Ovary (tissue), 9 donors: ENCODE measurements around the gene MS4A4A. TPM values are rescaled to one million over a fixed set of nuclear protein-coding genes. Genes with fewer than 3 reads are reported as not detected.

ENCODE experiments used
- DNase-seq, 5 donors: peaks; one replicate each; pipeline ENCODE4 v3.0.0-alpha.2; 2019 to 2020
- H3K27ac ChIP-seq, 2 donors: fragments of 200-600 bp; one replicate each; pipeline versions ENCODE4 v1.5.1 to v1.8.0; 2019 to 2022
- H3K27me3 ChIP-seq: fragments of 200-600 bp; one replicate; pipeline ENCODE4 v1.8.0; 2022
- H3K36me3 ChIP-seq: fragments of 200-600 bp; sonication (generic); one replicate; pipeline ENCODE4 v1.5.1; 2019
- H3K4me1 ChIP-seq: one replicate; pipeline ENCODE4 v1.8.1; 2013; ENCODE audit warnings: mild to moderate bottlenecking, moderate library complexity; ENCODE audit not compliant: insufficient read depth
- H3K4me3 ChIP-seq: fragments of 200-600 bp; sonication (generic); one replicate; pipeline ENCODE4 v1.5.1; 2017
- H3K9me3 ChIP-seq, 2 donors: fragments of 200-600 bp in 1 of 2; sonication (generic) in 1 of 2; one replicate each; pipeline versions ENCODE4 v1.5.1 to v1.8.1; 2013 to 2019; ENCODE audit warnings: mild to moderate bottlenecking in 1 of 2, moderate library complexity in 1 of 2
- CTCF ChIP-seq, 3 donors: fragments of 450-650 bp in 2 of 3; fragments of 200-600 bp in 1 of 3; IDR thresholded peaks; one replicate each; pipeline versions ENCODE4 v1.5.1 to v1.8.0; 2016 to 2022; ENCODE audit warnings: antibody characterized with exemption in 3 of 3, mild to moderate bottlenecking in 1 of 3
- EP300 ChIP-seq: sonication (generic); formaldehyde crosslinking; IDR thresholded peaks from one replicate; pipeline ENCODE4 v1.6.1; 2017; ENCODE audit warnings: antibody characterized with exemption
- POLR2A ChIP-seq: fragments of 450-650 bp; IDR thresholded peaks from one replicate; pipeline ENCODE4 v1.6.1; 2017; ENCODE audit warnings: antibody characterized with exemption, mild to moderate bottlenecking, moderate library complexity
- WGBS, 3 donors: extraction: QIAGEN DNeasy Blood & Tissue Kit in 1 of 3; methylation state at CpG; one replicate each; pipeline versions ENCODE4 v1.1.5 to v1.1.7; 2013 to 2017; 5-methylcytosine and 5-hydroxymethylcytosine counted together
- intact Hi-C, 4 donors: fragments of 100-400 bp; cut with DNase I; formaldehyde crosslinking; loops; one replicate each; pipeline versions ENCODE4 v1.11.0 to v1.15.1; 2022 to 2023
- polyA plus RNA-seq, 2 donors: library from polyadenylated mRNA; stranded (reverse); fragments of 200-250 nt in 1 of 2; fragments of 350-450 nt in 1 of 2; fragmentation: Illumina TruSeq in 1 of 2; extraction: RNeasy Lipid Tissue Mini Kit (QIAGEN cat#74804) in 1 of 2; gene quantifications; one replicate each; pipeline ENCODE4 v1.2.3, GENCODE V29; 2013 to 2014
- total RNA-seq, 7 donors: library from RNA; depleted of rRNA in 2 of 7; stranded (reverse); fragments of >200 nt in 2 of 7; fragmentation: NEBNext Ultra II Directional in 3 of 7; extraction: Animal tissue kit (Norgen Biotek cat#: 25700) in 3 of 7; gene quantifications; one replicate each; pipeline versions ENCODE4 v1.1.0 to v1.2.4, GENCODE V29; 2016 to 2023
- donor health status: DM: no; HTN: no; CAD: no; lungs with moderate emphysema.
- donor health status: DM: no; HTN: no; CAD: no.
- donor health status: Bipolar disorder and iron deficiency.
- donor health status: DM: yes; HTN: yes; CAD: no.
- donor health status: DM: no; HTN: no; CAD: no.
- donor health status: DM: yes; HTN: yes; CAD: no.

MS4A4A gene
- total and polyA plus RNA-seq, 9 donors: 3.8 to 46.4 (median 10.9) TPM

GRCh38 chr11:60339356-60339755, 58.9 kb downstream of the MS4A4A start:
- no peaks in the 10 kb centered on the region for H3K36me3 ChIP-seq
- intact Hi-C loops: no loop called here
- no peaks in the 10 kb centered on the region for H3K27me3 ChIP-seq
- H3K4me1 ChIP-seq: no peaks in the 10 kb centered on the region
- no peak for TF ChIP-seq POLR2A
- no peak for TF ChIP-seq CTCF (IDR thresholded peaks at IDR 0.05)
- TF ChIP-seq EP300: no peak
- no peaks in the 10 kb centered on the region for H3K9me3 ChIP-seq
- no peak overlapping the region for H3K27ac ChIP-seq
- H3K4me3 ChIP-seq: no peak overlapping the region
- 52 to 59% (median 52%) methylated on average over 3 of the region's 3 CpGs for WGBS, 3 donors
- DNase-seq: no peak

GRCh38 chr11:60343094-60343704, 62.7 kb downstream of the MS4A4A start:
- H3K4me3 ChIP-seq: no peak overlapping the region
- H3K4me1 ChIP-seq: no peaks in the 10 kb centered on the region
- no peaks in the 10 kb centered on the region for H3K9me3 ChIP-seq
- H3K27ac ChIP-seq: no peak overlapping the region
- H3K36me3 ChIP-seq: no peaks in the 10 kb centered on the region
- TF ChIP-seq POLR2A: no peak
- no peak for TF ChIP-seq CTCF (IDR thresholded peaks at IDR 0.05)
- TF ChIP-seq EP300: no peak
- WGBS, 3 donors: 72 to 77% (median 72%) methylated on average over 10 of the region's 10 CpGs
- DNase-seq: no peak
- intact Hi-C loops: no loop called here
- no peaks in the 10 kb centered on the region for H3K27me3 ChIP-seq

GRCh38 chr11:60344146-60344545, 63.7 kb downstream of the MS4A4A start:
- no peaks in the 10 kb centered on the region for H3K4me1 ChIP-seq
- TF ChIP-seq POLR2A (no peak), EP300 (no peak), CTCF (IDR thresholded peaks at IDR 0.05) (no peak)
- no peak overlapping the region for H3K27ac ChIP-seq
- H3K9me3 ChIP-seq: no peaks in the 10 kb centered on the region
- no peaks in the 10 kb centered on the region for H3K36me3 ChIP-seq
- no peak for DNase-seq
- intact Hi-C loops: no loop called here
- 89 to 100% (median 94%) methylated on average over 2 of the region's 2 CpGs for WGBS, 3 donors
- H3K4me3 ChIP-seq: no peak overlapping the region
- no peaks in the 10 kb centered on the region for H3K27me3 ChIP-seq

GRCh38 chr11:60345489-60345888, 65.0 kb downstream of the MS4A4A start:
- intact Hi-C loops: no loop called here
- TF ChIP-seq CTCF (IDR thresholded peaks at IDR 0.05) (no peak), EP300 (no peak), POLR2A (no peak)
- H3K9me3 ChIP-seq: no peaks in the 10 kb centered on the region
- H3K36me3 ChIP-seq: no peaks in the 10 kb centered on the region
- no peaks in the 10 kb centered on the region for H3K27me3 ChIP-seq
- no peaks in the 10 kb centered on the region for H3K4me1 ChIP-seq
- no peak overlapping the region for H3K4me3 ChIP-seq
- no peak overlapping the region for H3K27ac ChIP-seq
- DNase-seq: no peak
